PC-9 (cell line): Measurements from ENCODE around the gene SDF2. TPM values are rescaled to one million over a fixed set of nuclear protein-coding genes. Genes with fewer than 3 reads are reported as not detected.
"Not testable (repeated sequence)": the region's sequence is repeated elsewhere in the genome, so short reads cannot be mapped to it uniquely, and the experiment has no call there.

Source experiments
- BruUV-seq: library from RNA; stranded (reverse); fragments of 400-500 nt; replicated peaks from 2 replicates; lab custom pipeline; 2021; lab: Mats Ljungman, UMichigan
- CTCF ChIA-PET: fragments of 300-600 bp; sonication (Branson Sonifier 250); formaldehyde crosslinking; loops from one replicate; lab custom pipeline; 2022; ENCODE audit warnings: antibody characterized with exemption; lab: Charles Lee
- POLR2A ChIA-PET: fragments of 300-600 bp; sonication (Branson Sonifier 250); formaldehyde crosslinking; loops from one replicate; lab custom pipeline; 2022; ENCODE audit warnings: antibody characterized with exemption; ENCODE audit not compliant: unreplicated experiment; lab: Charles Lee
- DNase-seq, 2 experiments: peaks; one replicate each; pipeline versions ENCODE4 v3.0.0 to v3.0.0-alpha.2; 2015 to 2022; ENCODE audit warnings: mixed read lengths in 1 of 2
- H2AFZ ChIP-seq: fragments of 200-600 bp; sonication (generic); 2 replicates; pipeline ENCODE4 v1.8.1; 2017; ENCODE audit warnings: antibody characterized with exemption
- H3F3A ChIP-seq: fragments of 200-600 bp; sonication (generic); 2 replicates; pipeline ENCODE4 v1.8.1; 2017; ENCODE audit warnings: antibody characterized with exemption, mild to moderate bottlenecking, low read depth; ENCODE audit not compliant: insufficient read depth
- H3K27ac ChIP-seq: fragments of 200-600 bp; sonication (generic); 2 replicates; pipeline ENCODE4 v1.6.1; 2016; ENCODE audit warnings: mixed run types
- H3K27me3 ChIP-seq: fragments of 200-600 bp; sonication (generic); 2 replicates; pipeline ENCODE4 v1.6.1; 2016; ENCODE audit warnings: low read depth, mixed run types; ENCODE audit not compliant: insufficient read depth
- H3K36me3 ChIP-seq: fragments of 200-600 bp; sonication (generic); 2 replicates; pipeline ENCODE4 v1.6.1; 2016; ENCODE audit warnings: low read depth, mixed run types
- H3K4me1 ChIP-seq: fragments of 200-600 bp; sonication (generic); replicated peaks from 2 replicates; pipeline ENCODE4 v1.6.1; 2016; ENCODE audit warnings: mixed run types; ENCODE audit not compliant: insufficient read depth
- H3K4me2 ChIP-seq: fragments of 200-600 bp; sonication (generic); 2 replicates; pipeline ENCODE4 v1.6.1; 2017; ENCODE audit warnings: mixed run types
- H3K4me3 ChIP-seq: fragments of 200-600 bp; sonication (generic); 2 replicates; pipeline ENCODE4 v1.6.1; 2016; ENCODE audit warnings: mixed run types
- H3K79me2 ChIP-seq: fragments of 200-600 bp; sonication (generic); 2 replicates; pipeline ENCODE4 v1.6.1; 2017; ENCODE audit warnings: low read depth, mixed run types
- H3K9me2 ChIP-seq: fragments of 200-600 bp; sonication (generic); 2 replicates; pipeline ENCODE4 v1.8.1; 2017; ENCODE audit warnings: mild to moderate bottlenecking; ENCODE audit not compliant: insufficient read depth
- H3K9me3 ChIP-seq: fragments of 200-600 bp; sonication (generic); 2 replicates; pipeline ENCODE4 v1.8.1; 2016; ENCODE audit warnings: low read depth; ENCODE audit not compliant: insufficient read depth
- H4K20me1 ChIP-seq: fragments of 200-600 bp; sonication (generic); 2 replicates; pipeline ENCODE4 v1.8.1; 2017; ENCODE audit not compliant: insufficient read depth
- CTCF ChIP-seq: fragments of 200-600 bp; sonication (generic); conservative IDR thresholded peaks from 2 replicates; pipeline ENCODE4 v1.6.1; 2017; ENCODE audit warnings: mixed run types, antibody characterized with exemption, mild to moderate bottlenecking, moderate library complexity
- EZH2 ChIP-seq: fragments of 200-600 bp; sonication (generic); IDR thresholded peaks from 2 replicates; pipeline ENCODE4 v1.8.0; 2017; ENCODE audit warnings: antibody characterized with exemption, low read depth
- intact Hi-C: fragments of 100-400 bp; cut with micrococcal nuclease; formaldehyde crosslinking; loops from one replicate; pipeline ENCODE4 v1.10.0; 2022; ENCODE audit not compliant: unreplicated experiment
- total RNA-seq: library from RNA; stranded (reverse); gene quantifications from 2 replicates; pipeline ENCODE4 v1.2.3, GENCODE V29; 2021

The SDF2 gene
- total RNA-seq, 1 experiment from 2014 or later = 43.7 TPM

GRCh38 chr17:28610376-28610775, 51.3 kb downstream of the SDF2 start:
- CTCF ChIA-PET = no interaction called here
- peaks cover 9% of the 10 kb centered on the region for H3F3A ChIP-seq
- no peak overlapping the region for H2AFZ ChIP-seq
- H3K27me3 ChIP-seq = no peaks in the 10 kb centered on the region
- no peak overlapping the region for H3K27ac ChIP-seq
- no peaks in the 10 kb centered on the region for H3K79me2 ChIP-seq
- no peaks in the 10 kb centered on the region for H3K9me2 ChIP-seq
- no peaks in the 10 kb centered on the region for H3K4me1 ChIP-seq
- no TSS peak for BruUV-seq
- POLR2A ChIA-PET = interaction anchor here (0.7 kb wide), 1 partner anchor 1072 kb away, joined by 4 read pairs; no protein-coding TSS in a partner anchor
- H4K20me1 ChIP-seq = no peaks in the 10 kb centered on the region
- 0 out of 2 replicates have a peak, but pooled peaks cover 4% of the 10 kb centered on the region for H3K36me3 ChIP-seq
- intact Hi-C loops = no loop called here
- H3K4me2 ChIP-seq = no peak overlapping the region
- H3K9me3 ChIP-seq = no peaks in the 10 kb centered on the region; the same call in 1 of the 2 replicates
- no peak overlapping the region for H3K4me3 ChIP-seq
- no peak for TF ChIP-seq CTCF
- no peak for TF ChIP-seq EZH2
- no peak for DNase-seq

- CTCF ChIA-PET, H3K4me1 ChIP-seq, H3K4me2 ChIP-seq, intact Hi-C loops, H3K79me2 ChIP-seq, H3K4me3 ChIP-seq, H4K20me1 ChIP-seq, H3K27ac ChIP-seq, H3K9me3 ChIP-seq, H3K36me3 ChIP-seq, H2AFZ ChIP-seq, BruUV-seq, H3K9me2 ChIP-seq, H3K27me3 ChIP-seq, DNase-seq, POLR2A ChIA-PET: not testable (repeated sequence)
- peaks cover 24% of the 10 kb centered on the region for H3F3A ChIP-seq
These were observed 57.7 kb downstream of the SDF2 start for GRCh38 chr17:28604031-28604430.

GRCh38 chr17:28599311-28600184, 62.2 kb downstream of the SDF2 start:
- intact Hi-C loops = no loop called here

More at GRCh38 chr17:28599311-28600184, 62.2 kb downstream of the SDF2 start:
- H3K9me2 ChIP-seq = no peaks in the 10 kb centered on the region
- no peaks in the 10 kb centered on the region for H4K20me1 ChIP-seq
- H3K79me2 ChIP-seq = peaks cover 17% of the 10 kb centered on the region
- H3K9me3 ChIP-seq = no peaks in the 10 kb centered on the region
- TSS peak; percentile 86 for BruUV-seq
- H3F3A ChIP-seq = peaks cover 29% of the 10 kb centered on the region
- no peaks in the 10 kb centered on the region for H3K27me3 ChIP-seq
- CTCF ChIA-PET = no interaction called here
- peaks cover 17% of the 10 kb centered on the region for H3K4me1 ChIP-seq
- H2AFZ ChIP-seq = peak overlapping the region; percentile 99
- POLR2A ChIA-PET = interaction anchor here (0.6 to 0.7 kb wide), 3 partner anchors 22 to 337 kb away, joined by 3 to 6 read pairs (median 3); no protein-coding TSS in a partner anchor
- peak overlapping the region; percentile 70 for H3K27ac ChIP-seq
- H3K4me3 ChIP-seq = peak overlapping the region; percentile 79
- peaks cover 3% of the 10 kb centered on the region; the same call in 1 of the 2 replicates for H3K36me3 ChIP-seq
- TF ChIP-seq CTCF = no peak
- no peak for TF ChIP-seq EZH2
- DNase-seq = peak in 1 of 2 experiments; percentile 76
- peak overlapping the region; percentile 93 for H3K4me2 ChIP-seq
